GM19099 (cell line): Measurements from ENCODE around the gene ITPR3.

Source experiments
- POLR2A ChIP-seq: IDR thresholded peaks from 3 replicates; pipeline ENCODE4 v1.6.1; 2011; ENCODE audit warnings: low read depth; ENCODE audit not compliant: insufficient read length; ENCODE audit errors: extremely low read depth

ITPR3 gene

DNA sequence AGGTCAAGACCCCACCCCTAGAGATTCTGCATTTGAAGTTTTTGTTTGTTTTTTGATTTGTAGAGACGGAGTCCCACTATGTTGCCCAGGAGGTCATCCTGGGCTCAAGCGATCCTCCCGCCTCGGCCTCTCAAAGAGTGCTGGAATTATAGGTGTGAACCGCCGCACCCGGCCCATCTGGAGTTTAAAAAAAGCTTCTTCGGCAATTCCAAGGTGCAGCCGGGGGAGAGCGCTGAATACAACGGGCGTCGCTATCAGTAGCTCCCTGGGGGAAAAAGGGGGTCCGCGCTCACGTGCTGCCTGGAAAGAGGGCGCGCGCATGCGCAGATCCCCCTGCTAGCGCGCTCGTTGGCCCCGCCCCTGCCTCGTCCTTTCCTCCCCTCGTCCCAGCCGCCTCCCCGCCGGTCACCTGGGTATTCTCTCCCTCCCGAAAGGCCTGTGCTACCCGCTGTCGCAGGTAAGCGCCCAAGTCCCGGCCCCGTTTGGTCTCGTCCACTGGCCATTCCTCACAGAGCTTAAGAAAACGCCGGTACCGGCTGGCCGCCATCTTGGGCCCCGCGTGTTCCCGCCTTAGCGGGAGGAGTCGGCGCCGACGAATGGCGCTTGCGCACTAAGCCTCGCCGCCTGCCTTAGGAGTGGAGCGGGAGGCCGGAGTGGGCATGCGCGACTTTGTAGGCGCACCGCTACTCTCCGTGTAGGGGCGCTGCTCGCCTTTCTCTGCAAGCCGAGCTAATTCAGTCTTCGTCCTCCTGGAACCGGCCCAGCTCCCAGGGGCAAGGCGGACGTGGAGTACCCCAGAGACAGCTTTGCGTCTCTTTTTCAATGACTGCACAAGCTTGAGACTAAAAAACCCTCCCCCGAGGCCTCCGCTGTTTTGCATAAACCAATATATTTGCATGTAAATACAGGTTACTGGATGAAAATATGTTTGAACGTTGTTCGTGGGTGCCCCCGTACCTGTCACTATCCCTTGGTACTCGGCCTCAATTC is 90.3 kb downstream of the ITPR3 start, which contains the start of gene UQCC2:
TSS of gene UQCC2 (minus strand) at position 561 of the 990 bp plus-strand sequence. CDS start at position 547, 14 bp downstream.
- peak; percentile 95 for TF ChIP-seq POLR2A

DNA sequence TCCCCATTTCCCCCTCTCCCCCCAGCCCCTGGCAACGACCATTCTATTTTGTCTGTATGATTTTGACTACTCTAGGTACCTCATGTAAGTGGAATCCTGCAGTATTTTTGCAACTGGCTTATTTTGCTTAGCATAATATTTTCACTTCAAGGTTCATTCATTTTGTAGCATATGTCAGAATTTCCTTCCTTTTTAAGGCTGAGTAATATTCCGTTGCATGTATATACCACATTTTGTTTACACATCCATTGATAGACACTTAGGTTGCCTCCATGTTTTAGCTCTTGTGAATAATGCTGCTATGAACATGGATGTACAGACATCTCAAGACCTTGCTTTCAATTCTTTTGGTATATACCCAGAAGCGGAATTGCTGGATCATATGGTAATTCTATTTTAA is 91.8 kb downstream of the ITPR3 start:
- TF ChIP-seq POLR2A, result no peak

DNA sequence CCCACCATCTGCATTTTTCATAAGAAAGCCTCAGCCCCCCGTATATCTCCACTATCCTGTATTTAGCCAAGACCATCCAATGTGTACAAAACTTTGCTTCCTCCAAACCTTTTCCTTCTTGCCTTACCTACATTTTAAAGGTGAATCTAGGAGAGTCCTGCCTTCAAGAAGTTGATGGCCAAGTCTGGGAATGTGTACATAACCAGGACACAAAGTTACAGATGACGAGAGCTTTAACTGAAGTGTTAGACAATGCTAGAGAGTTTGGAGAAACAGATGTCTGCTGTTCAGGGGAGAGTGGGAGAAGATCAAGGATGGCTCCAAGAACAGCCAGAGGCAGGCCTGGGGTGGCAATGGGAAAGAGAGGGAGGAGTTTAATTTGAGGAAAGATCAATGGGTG is 92.7 kb downstream of the ITPR3 start:
- TF ChIP-seq POLR2A, result no peak

DNA sequence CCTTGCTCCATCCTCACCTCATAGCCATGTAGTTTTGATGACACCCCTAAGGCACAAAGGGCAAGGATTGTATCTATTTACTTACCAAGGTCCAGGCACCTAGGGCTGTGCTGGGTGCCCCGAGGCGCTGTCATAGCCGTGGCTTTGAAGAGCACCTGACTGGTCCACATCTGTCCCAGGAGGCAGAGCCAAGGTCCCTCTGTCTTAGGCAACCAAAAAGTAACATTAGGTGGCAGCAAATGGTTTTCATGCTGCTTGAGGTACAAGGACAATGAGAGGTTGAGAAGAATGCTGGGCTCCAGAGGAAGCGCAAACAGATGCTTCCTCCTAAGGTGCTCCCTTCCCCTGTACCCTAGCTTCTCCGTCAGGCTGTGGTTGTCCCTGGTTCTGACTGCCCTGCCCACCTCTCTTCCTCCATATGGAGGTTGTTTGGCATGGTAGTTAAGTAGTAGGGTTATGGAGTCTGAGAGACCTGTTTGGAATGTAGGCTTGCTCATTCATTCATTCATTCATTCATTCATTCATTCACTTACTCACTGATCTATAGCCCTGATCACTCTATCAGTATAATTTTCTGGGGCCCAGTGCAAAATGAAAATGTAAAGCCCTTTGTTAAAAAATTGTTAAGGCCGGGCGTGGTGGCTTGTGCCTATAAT is 93.4 kb downstream of the ITPR3 start:
- no peak for TF ChIP-seq POLR2A

DNA sequence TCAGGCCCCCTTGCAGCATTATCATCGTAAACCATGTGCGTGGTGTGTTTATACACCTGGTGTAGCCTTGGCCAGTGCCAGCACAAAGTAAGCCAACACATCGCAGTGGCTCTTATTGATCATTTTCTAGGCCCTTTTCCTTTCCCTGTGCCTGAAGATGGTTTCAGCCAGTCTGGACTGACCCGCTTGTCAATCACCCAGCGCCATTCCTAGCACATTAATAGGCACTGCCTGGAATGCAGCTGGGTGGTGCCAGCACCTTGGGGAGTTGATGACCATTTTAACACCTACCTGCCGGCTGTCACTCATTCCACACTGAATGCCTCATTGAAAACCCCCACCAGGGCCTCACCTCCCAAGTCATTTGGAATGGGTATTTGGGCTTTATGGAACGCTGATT is 95.3 kb downstream of the ITPR3 start:
- TF ChIP-seq POLR2A, result no peak

DNA sequence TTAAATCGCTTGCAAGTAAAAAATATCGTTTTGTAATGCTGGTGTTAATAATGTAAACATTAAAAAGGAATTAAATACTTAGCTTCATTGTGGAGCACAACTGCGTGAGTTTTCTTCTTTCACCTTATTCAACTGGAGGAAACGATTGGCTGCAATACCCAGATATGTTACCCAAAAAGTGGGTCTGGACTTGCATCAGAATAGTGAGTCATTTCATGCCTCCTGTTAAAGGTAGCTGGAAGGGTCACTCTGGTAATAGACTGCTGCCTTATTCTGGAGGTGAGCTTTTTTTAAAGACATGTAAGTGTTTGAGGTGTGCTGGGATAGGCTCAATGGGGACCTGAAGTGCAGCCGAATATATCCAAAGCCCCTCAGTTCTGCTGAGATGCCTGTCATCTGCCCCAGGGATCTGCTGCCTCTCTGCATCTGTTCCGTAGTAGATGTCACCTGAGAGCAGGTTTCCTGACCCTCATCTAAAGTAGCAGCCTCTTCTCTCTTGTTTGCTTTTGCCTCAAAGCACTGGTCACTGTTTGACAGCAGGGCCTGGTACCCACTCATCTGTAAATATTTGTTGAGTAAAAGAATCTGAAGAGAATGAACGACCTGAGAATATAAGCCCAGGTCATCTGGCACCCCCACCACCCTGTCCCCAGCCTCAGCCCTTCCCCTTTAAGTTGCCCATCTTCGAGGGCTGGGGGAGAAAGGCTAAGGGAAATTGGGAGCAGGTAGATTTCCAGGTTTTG is 95.9 kb downstream of the ITPR3 start:
- no peak for TF ChIP-seq POLR2A

DNA sequence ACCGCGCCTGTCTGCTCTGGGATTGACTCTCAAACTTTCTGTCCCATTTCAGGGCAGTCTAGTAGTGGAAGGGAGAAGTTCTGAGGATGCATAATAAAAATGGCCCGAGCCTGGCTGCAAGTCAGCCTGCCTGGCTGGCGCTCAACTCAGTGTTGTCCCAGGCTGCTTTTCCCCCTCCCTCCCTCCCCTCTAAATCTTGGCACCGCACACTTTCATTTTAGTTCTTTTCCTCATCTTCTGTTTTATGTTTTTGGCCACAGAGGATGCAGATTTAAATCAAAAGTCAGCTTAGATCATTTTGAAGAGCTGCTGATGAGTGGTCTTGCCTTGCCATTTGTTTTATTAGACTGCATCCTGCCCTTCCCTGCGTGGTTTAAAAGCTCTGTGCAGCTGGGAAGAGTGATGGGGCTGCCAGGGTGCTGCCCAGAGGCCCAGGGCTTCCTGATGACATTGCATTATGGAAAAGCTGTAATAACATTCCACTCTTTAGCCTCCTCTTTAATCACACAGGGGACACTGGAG is 96.9 kb downstream of the ITPR3 start:
- no peak for TF ChIP-seq POLR2A

DNA sequence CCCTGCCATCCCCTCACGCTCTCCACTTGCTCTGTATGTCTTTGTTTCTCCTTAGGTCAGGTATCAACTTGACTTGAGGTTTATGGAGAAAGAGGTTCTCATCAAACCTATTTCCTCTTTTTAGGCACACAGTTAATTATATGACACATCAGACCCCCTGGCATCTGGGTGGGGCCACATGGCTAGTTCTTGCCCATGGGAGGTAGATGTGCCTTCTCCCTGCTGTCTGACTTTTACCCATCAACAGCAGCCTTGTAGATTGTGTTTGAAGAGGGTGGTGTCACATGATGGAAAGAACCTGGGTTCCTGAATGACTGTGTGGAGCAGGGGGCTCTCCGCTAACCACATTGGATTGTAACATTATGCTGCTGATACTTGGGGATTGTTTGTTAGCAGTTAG is 97.6 kb downstream of the ITPR3 start:
- TF ChIP-seq POLR2A, result no peak

DNA sequence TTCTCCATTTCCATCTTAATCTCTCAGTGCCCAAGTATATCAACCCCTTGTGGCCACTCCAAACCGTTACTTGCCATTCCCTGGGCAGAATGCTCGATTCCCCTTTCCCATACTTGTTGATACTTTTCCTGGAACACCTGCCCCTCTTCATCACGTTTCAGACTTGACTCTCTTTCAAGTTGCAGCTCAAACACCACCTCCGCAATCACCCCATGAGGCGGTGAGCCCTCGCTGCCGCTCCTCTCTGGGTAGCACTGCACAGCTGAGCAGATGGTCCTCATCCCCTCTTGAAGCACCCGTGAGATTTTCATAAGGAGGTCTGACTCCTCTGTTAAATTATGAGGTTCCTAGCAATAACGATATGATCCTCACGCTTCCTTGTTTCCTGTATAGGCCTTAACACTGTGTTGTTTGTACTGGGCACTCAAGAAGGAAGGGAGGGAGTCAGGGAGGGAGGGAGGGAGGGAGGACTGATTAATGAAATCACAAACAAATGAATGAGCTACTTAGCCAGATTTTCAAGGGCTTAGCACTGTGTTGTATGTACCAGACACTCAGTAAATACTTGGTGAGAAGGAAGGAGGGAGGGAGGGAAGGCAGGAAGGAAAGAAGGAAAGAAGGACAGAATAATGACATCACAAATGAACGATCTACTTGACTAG is 98.3 kb downstream of the ITPR3 start:
- no peak for TF ChIP-seq POLR2A

DNA sequence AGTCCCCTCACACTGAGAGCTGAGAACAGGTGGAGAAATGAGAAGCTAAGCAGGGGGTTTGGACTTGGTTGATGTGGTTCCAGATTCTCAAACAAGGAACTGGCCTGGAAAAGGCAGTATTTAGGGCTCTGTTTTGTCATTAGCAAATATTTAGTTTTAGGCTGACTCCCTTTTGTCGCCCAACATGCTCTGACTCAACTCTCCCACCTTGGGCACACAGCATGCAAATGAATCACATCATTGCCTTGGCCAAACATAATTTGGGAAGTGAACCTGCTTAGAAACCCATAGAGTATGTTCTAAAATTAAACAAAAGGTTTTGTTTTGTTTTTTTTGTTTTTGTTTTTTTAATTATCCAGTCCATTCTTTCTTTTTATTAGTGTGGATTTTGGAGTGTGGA is 99.9 kb downstream of the ITPR3 start:
- TF ChIP-seq POLR2A, result no peak

DNA sequence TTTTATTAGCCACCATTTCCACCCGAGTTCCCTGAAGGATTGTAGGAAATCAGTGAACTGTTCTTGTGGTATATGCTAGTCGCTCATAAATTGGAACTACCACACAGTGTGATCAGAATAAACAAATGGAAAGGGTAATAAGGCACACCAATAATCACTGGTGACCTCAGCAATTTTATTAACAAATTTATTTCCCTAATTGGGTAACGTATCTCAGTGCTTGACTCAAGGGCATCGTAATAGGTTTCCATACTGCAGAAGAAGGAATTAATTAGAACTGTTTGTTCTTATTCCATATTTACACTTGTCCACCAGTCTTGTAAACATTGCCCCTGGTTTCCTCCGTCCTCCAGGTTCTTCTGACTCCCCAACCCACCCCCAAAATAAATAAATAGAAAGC is 100.4 kb downstream of the ITPR3 start:
- TF ChIP-seq POLR2A, result no peak

DNA sequence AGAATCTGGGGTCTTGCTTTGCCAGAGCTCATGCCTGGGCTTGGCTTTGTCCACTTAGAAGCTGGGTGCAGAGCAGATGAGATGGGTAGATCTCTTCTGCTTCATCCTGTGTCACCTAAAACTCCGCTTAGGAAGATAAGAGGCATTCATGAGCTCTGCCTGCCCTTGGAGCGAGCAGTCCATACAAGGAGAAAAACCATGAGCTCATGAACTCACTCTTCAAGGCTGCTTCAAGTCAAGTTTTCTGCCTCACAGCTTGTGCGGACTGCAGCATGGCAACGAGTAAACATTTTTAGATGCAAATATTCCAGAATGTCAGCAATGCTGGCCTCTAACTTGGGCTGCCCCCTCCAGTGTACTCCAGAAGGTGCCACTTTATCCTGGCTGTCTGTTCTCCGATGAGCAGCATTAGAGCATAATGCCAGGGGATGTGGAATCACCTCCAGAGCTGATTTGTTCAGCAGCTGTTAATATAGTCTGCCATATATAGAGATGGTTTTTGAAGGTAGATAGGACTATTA is 101.0 kb downstream of the ITPR3 start:
- no peak for TF ChIP-seq POLR2A

DNA sequence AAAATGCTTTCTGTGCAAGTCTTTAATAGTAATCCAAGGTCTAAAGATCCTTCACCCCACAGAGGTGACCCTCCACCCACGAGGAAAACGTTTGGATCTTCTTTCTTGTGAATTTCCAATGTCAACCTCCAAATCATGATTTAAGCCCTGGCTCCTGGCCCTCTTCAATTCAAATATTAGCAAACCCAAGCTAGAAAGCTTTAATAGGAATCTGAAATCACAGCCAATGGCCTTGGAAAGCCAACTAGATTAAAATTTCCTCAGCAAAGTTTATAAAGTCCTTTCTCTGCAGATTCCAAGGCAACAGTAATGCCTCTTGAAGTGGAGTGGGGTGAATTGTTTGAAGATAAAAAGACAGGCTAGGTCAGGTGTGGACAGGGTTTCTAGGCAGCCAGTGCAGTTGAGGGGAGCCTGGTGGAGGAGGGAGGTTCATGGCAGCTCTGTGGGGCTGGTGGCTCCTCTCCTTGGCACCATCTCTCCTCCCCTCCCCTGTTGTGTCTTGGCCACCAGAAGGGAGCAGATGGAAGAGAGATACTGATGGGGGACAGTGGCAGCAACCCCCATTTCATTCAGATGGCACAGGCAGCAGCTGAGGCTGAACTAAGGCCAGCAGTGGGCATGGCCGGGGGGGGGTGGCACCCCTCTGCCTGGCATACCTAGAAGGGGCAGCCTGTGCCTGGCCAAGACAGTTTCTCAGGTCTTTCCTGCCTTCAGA is 102.4 kb downstream of the ITPR3 start:
- no peak for TF ChIP-seq POLR2A
